Pericardium fibroblast (primary cell): ENCODE data around the gene ADSL. TPM values are rescaled to one million over a fixed set of nuclear protein-coding genes. Genes with fewer than 3 reads are reported as not detected.

Experiments
- total RNA-seq: library from RNA; depleted of rRNA; stranded (reverse); fragments of >200 nt; gene quantifications from 2 replicates; pipeline ENCODE4 v1.2.3, GENCODE V29; 2015

The ADSL gene
- total RNA-seq: 124 and 135 TPM in 2 replicates

GRCh38 chr22:40346185-40347118 lies at the start of gene ADSL:
Gene ADSL, plus strand, starts transcription at chr22:40346500. Its CDS starts 59 bp downstream, at chr22:40346559.

Other genes with a start within 250 kb of the ADSL start
- gene TNRC6B, start 168.6 kb upstream of the ADSL start, total RNA-seq: 8.6 and 14.6 TPM in 2 replicates
- gene SGSM3, start 24.1 kb downstream of the ADSL start, total RNA-seq: 20.6 and 23.3 TPM in 2 replicates